Effector memory CD8-positive, alpha-beta T cell (primary cell): ENCODE results near the gene GLDC.
"Not testable (repeated sequence)": the region's sequence is repeated elsewhere in the genome, so short reads cannot be mapped to it uniquely, and the experiment has no call there.

ENCODE experiments used
- ATAC-seq: fragments of 150-1000 bp; cut with Tn5 transposase; replicated peaks from 2 replicates; pipeline ENCODE4 v1.10.0; 2021; ENCODE audit warnings: mild to moderate bottlenecking, moderate library complexity
- DNase-seq, 3 experiments: peaks; one replicate each; pipeline ENCODE4 v3.0.0; 2021
- H3K27ac Mint-ChIP-seq, 2 donors: one replicate each; pipeline ENCODE4 v1.8.0; 2022; ENCODE audit warnings: mild to moderate bottlenecking in 2 of 2, mixed read lengths in 2 of 2, moderate library complexity in 2 of 2
- H3K27me3 Mint-ChIP-seq, 2 donors: one replicate each; pipeline ENCODE4 v1.8.0; 2022; ENCODE audit warnings: mixed read lengths in 2 of 2
- H3K36me3 Mint-ChIP-seq: one replicate; pipeline ENCODE4 v1.8.0; 2022; ENCODE audit warnings: mild to moderate bottlenecking, moderate library complexity, mixed read lengths; ENCODE audit not compliant: insufficient read depth
- H3K4me1 Mint-ChIP-seq, 2 donors: one replicate each; pipeline ENCODE4 v1.8.0; 2022; ENCODE audit warnings: low read depth in 2 of 2, mixed read lengths in 2 of 2
- H3K4me3 Mint-ChIP-seq, 2 donors: one replicate each; pipeline ENCODE4 v1.8.0; 2022; ENCODE audit warnings: mild to moderate bottlenecking in 2 of 2, mixed read lengths in 2 of 2, moderate library complexity in 2 of 2
- H3K9me3 Mint-ChIP-seq, 2 donors: one replicate each; pipeline ENCODE4 v1.8.0; 2022; ENCODE audit warnings: mixed read lengths in 2 of 2
- total RNA-seq, 9 experiments: gene quantifications; one replicate each; lab custom pipeline; 2026; lab: John Stamatoyannopoulos, UW

Gene GLDC
- 0 to 5.5 (median 1.1) reads per million in 9 experiments for total RNA-seq

DNA sequence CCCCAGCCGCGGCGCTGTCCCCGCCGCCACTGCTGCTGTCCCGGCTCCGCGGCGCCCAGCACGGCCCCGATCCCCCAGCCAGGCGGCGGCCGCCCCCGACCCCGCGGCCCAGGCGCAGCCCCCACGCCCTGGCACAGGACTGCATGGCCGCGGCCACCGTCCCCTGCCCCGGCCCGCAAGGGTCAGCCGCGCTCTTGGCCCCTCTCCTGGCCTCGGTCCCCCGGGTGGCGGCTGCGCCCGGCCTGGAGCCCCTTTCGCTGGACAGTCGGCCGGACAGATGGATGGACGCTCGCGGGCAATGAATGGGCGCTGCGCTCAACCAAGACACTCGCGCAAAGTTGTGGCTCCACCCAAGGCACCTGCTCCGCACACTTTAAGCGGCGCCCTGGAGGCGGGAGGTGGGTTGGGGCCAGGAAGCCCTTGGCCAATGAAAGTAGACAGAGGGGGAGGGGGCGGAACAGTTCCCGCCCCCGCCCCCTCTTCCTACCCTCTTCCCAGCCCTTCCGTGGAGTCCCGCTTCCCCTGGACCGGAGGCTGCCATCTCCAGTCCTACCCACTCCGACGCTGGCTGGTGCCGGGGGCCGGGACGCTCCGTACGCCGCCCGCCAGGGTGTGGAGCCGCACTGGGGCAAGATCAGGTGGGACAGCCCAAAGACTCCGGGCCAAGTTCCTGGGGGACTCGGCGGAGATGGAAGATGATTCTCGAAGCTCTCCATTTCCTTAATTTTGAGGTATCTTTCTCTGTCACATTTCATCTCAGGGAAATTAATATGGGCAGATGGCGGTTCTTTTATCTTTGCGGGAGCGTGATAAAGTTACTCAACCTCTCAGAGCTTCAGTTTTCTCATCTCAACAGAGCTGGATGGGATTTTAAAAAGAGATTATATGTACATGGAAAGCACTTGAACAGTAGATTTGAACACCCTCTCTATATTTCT lies at the start of gene GLDC:
Gene GLDC, minus strand, starts transcription at position 375 of the 938 bp plus-strand sequence. Its CDS starts 230 bp downstream, at position 145.
- peaks cover 15 to 16% of the 10 kb centered on the region in 2 donors for H3K4me1 Mint-ChIP-seq
- DNase-seq: peak in 1 of 3 experiments; percentile 6
- peak within 1 kb of the TSS in 1 of 2 donors; percentile 51 for H3K27ac Mint-ChIP-seq
- peak; percentile 68 for ATAC-seq
- peaks cover 68 to 79% of the 10 kb centered on the region in 2 donors for H3K27me3 Mint-ChIP-seq
- peak within 1 kb of the TSS; percentile 77 to 81 for H3K4me3 Mint-ChIP-seq
- H3K9me3 Mint-ChIP-seq: no peaks in the 10 kb centered on the region
- peaks cover 6% of the 10 kb centered on the region for H3K36me3 Mint-ChIP-seq

DNA sequence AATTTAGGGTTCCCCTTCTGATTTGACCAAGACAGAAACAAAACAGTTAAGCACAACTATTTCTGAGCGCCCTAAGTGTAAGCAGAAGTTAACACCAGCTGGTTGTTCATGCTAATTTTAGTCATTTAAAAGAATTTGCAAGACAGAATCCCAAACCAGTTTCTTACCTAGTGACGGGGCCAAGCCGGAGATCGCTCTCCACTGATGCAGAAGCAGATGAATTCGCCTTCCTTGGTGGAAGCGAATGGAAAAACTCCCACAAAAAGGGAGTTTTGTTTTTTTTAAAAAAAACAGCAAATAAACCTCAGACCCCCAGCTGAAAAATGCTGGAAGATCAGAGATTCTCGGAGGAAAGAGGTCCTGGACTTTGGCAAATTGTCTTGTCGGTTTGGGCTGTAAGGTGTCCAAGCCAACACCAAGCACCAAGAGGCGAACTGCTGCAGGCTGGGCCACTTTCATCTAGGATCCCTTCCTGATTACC lies 47.4 kb upstream of the GLDC start:
- Mint-ChIP-seq H3K4me3 (no peak overlapping the region), H3K27ac (no peak overlapping the region), H3K27me3 (no peaks in the 10 kb centered on the region), H3K36me3 (no peaks in the 10 kb centered on the region), H3K4me1 (no peaks in the 10 kb centered on the region), H3K9me3 (no peaks in the 10 kb centered on the region)
- ATAC-seq (no peak), DNase-seq (no peak)

DNA sequence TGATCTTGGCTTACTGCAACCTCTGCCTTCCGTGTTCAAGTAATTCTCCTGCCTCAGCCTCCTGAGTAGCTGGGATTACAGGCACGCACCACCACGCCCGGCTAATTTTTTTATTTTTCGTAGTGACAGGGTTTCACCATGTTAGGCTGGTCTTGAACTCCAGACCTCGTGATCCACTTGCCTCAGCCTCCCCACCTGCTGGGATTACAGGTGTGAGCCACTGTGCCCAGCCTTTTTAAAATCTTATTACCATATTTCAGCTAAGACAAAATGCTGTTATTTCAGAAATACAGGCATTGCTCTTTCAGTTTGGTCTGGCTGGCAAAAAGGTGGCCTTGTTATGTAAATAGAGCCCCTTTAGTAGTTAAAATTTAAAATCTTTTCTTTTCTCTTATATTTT lies 46.9 kb upstream of the GLDC start:
- H3K4me1 Mint-ChIP-seq: no peaks in the 10 kb centered on the region
- DNase-seq: no peak
- no peaks in the 10 kb centered on the region for H3K9me3 Mint-ChIP-seq
- no peaks in the 10 kb centered on the region for H3K36me3 Mint-ChIP-seq
- no peak for ATAC-seq
- no peaks in the 10 kb centered on the region for H3K27me3 Mint-ChIP-seq
- no peak overlapping the region for H3K27ac Mint-ChIP-seq
- no peak overlapping the region for H3K4me3 Mint-ChIP-seq

DNA sequence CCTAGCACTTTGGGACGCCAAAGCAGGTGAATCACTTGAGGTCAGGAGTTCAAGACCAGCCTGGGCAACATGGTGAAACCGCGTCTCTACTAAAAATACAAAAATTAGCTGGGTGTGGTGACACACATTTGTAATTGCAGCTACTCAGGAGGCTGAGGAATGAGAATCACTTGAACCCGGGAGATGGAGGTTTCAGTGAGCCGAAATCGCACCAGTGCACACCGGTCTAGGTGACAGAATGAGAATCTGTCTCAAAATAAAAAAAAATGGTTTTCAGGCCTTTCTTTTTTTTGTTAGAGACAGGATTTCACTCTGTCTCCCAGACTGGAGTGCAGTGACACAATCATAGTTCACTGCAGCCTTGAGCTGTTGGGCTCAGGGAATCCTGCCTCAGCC lies 45.1 kb upstream of the GLDC start:
- H3K9me3 Mint-ChIP-seq, H3K36me3 Mint-ChIP-seq, H3K4me1 Mint-ChIP-seq, DNase-seq, ATAC-seq, H3K27ac Mint-ChIP-seq, H3K27me3 Mint-ChIP-seq, H3K4me3 Mint-ChIP-seq: not testable (repeated sequence)

DNA sequence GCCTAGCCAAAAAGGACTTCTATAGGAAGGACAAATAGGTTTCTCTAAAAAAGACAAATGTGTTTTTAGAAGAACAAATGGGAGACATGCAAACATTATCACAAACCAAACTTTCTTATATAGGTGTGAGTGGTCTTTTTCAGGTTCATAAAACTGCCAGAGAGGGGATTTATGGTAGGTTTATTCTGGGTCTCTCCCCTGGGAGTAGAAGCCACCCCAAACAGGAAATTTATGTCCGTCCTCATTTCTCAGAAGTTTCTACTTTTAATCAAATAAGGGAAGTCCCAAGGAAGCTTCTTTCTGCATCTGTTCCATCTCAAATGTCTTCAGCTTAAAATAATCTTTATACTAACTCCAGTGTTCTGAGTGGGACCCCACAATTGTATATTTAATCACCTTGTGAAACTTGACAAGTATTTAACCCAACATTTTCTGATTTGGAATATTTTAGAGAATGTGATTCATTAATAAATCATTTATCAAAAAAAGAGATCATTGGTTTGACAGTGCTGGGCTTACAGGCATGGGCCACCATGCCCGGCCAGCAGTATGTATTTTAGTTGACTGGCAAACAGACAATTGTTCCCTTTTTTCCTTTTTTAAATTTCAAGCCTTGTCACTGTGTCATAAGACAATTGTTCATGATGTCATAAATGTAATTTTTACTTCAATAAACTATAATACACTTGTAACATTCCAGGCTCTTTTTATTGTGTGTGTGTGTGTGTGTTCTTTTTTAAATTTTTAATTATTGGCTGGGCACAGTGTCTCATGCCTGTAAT lies 44.6 kb upstream of the GLDC start:
- no peak overlapping the region for H3K27ac Mint-ChIP-seq
- no peaks in the 10 kb centered on the region for H3K27me3 Mint-ChIP-seq
- no peak overlapping the region for H3K4me3 Mint-ChIP-seq
- no peak for ATAC-seq
- no peak for DNase-seq
- no peaks in the 10 kb centered on the region for H3K36me3 Mint-ChIP-seq
- H3K9me3 Mint-ChIP-seq: no peaks in the 10 kb centered on the region
- no peaks in the 10 kb centered on the region for H3K4me1 Mint-ChIP-seq

DNA sequence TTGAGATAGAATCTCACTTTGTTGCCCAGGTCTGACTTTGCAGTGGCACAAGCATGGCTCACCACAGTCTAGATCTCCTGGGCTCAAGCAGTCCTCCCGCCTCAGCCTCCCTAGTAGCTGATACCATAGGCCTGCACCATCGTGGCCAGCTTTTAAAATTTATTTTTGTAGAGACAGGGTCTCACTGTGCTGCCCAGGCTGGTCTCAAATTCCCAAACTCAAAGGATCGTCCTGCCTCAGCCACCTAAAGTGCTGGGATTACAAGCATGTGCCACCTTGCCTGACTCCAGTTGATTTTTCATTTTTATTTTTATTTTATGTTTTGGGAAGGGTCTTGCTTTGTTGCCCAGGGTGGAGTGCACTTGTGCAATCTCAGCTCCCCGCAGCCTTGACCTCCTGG lies 41.7 kb upstream of the GLDC start:
- Mint-ChIP-seq H3K9me3 (no peaks in the 10 kb centered on the region), H3K27me3 (no peaks in the 10 kb centered on the region), H3K27ac (no peak overlapping the region), H3K4me1 (peaks cover 5% of the 10 kb centered on the region in 2 donors), H3K36me3 (peaks cover 8% of the 10 kb centered on the region), H3K4me3 (no peak overlapping the region)
- ATAC-seq: no peak
- DNase-seq: no peak

DNA sequence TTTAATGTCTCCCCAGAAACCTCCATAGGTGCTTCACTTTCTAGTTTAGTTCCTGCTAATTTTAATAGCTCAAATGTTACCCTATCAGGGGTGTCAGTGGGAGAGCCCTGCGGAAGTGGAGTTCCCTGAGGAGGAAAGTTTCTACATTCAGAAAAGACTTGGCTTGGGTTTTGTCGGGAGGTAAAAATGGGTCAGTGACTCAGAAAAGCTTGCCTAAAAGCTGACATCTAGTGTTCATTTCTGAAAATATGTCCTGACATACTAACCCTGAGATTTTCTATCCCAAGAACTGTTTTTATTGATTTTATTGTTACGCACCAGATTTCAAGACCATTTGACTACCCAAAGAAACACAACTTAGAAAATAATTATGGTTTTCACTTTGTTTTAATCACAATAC lies 40.9 kb upstream of the GLDC start:
- no peak overlapping the region for H3K4me3 Mint-ChIP-seq
- DNase-seq (no peak), ATAC-seq (no peak)
- H3K9me3 Mint-ChIP-seq: no peaks in the 10 kb centered on the region
- H3K27ac Mint-ChIP-seq: no peak overlapping the region
- peaks cover 5 to 7% of the 10 kb centered on the region in 2 donors for H3K4me1 Mint-ChIP-seq
- H3K27me3 Mint-ChIP-seq: no peaks in the 10 kb centered on the region
- peaks cover 15% of the 10 kb centered on the region for H3K36me3 Mint-ChIP-seq

DNA sequence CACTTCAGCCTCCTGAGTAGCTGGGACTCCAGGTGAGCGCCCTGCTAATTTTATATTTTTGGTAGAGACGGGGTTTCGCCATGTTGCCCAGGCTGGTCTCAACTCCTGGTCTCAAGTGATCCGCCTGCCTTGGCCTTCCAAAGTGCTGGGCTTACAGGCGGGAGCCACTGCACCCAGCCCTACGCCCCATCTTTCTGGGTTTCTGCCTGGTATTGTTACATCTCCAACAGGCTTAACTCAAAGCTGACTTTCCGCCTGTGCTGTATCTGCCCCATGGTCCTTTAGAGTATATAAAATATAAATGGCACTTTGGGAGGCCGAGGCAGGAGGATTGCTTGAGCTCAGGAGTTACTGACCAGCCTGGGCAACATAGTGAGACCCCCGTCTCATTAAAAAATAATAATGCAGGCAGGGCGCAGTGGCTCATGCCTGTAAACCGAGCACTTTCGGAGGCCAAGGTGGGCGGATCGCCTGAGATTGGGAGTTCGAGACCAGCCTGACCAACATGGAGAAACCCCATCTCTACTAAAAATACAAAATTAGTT lies 36.5 kb upstream of the GLDC start:
- H3K9me3 Mint-ChIP-seq: no peaks in the 10 kb centered on the region
- peaks cover 9 to 17% of the 10 kb centered on the region in 2 donors for H3K4me1 Mint-ChIP-seq
- ATAC-seq (peak; percentile 6), DNase-seq (no peak)
- H3K27me3 Mint-ChIP-seq: no peaks in the 10 kb centered on the region
- H3K27ac Mint-ChIP-seq: peak overlapping the region; percentile 99 to 100
- peak overlapping the region; percentile 87 to 98 for H3K4me3 Mint-ChIP-seq
- peaks cover 26% of the 10 kb centered on the region for H3K36me3 Mint-ChIP-seq

DNA sequence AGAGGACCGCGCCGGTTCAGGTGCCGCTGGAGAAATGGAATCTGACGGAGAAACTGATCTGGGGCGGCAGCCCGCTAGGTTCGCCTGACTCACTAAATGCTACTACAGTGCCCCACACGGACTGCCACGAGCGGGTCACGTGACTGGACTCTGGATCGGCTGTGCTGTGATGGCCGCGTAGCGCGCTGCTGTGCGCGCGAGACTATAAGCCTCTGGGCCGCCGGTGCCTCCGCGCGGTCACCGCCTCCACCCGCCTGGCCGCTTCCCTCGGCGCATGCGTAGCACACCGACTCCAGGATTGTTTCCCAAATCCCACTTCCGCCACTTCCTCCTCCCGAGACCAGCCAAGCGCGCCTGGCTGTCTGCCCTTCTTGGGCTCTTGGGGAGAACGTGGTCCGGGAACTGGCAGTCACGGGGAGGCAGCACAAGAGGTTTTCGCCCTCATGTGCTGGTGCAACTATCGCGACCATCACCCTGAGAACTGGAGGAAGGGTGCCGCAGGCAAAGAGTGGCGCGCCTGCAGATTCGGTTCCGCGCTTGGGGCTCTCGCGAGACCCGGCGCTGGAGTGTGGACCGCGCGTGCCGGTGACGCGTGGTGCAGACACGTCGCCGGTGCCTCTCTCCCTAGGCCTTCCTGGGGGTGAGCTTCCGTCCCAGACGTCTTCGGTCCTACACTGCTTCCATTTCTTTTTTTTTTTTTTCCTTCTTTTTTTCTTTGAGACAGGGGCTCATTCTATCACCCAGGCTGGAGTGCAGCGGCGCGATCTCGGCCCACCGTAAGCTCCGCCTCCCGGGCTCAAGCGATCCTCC lies 35.8 kb upstream of the GLDC start:
- H3K9me3 Mint-ChIP-seq: no peaks in the 10 kb centered on the region
- H3K4me3 Mint-ChIP-seq: peak overlapping the region; percentile 87 to 98
- ATAC-seq (peak; percentile 85), DNase-seq (peak; percentile 77 to 81 (median 79))
- peaks cover 26% of the 10 kb centered on the region for H3K36me3 Mint-ChIP-seq
- peak overlapping the region; percentile 99 to 100 for H3K27ac Mint-ChIP-seq
- H3K4me1 Mint-ChIP-seq: peaks cover 9 to 17% of the 10 kb centered on the region in 2 donors
- H3K27me3 Mint-ChIP-seq: no peaks in the 10 kb centered on the region

DNA sequence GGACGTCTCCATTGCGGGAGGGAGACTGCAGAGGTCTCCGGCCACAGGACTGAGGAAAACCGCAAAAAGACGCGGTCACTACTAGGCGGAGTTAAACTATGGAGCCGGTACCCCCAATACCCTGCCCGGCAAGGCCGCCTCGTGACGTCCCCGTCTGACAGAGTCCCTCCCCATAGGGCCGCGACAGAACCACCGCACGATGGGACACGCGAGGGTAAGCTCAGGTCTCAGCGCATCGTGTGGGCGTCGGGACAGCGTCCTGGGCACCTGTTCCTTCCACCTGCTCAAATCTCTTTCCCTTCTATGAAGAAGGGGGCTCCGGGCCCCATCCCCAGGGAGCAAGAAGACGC lies 35.2 kb upstream of the GLDC start:
- DNase-seq: peak in 1 of 3 experiments; percentile 35
- no peaks in the 10 kb centered on the region for H3K9me3 Mint-ChIP-seq
- H3K27me3 Mint-ChIP-seq: no peaks in the 10 kb centered on the region
- peaks cover 9 to 17% of the 10 kb centered on the region in 2 donors for H3K4me1 Mint-ChIP-seq
- peak; percentile 39 for ATAC-seq
- peaks cover 26% of the 10 kb centered on the region for H3K36me3 Mint-ChIP-seq
- H3K27ac Mint-ChIP-seq: peak overlapping the region; percentile 99 to 100
- H3K4me3 Mint-ChIP-seq: peak overlapping the region; percentile 87 to 98

DNA sequence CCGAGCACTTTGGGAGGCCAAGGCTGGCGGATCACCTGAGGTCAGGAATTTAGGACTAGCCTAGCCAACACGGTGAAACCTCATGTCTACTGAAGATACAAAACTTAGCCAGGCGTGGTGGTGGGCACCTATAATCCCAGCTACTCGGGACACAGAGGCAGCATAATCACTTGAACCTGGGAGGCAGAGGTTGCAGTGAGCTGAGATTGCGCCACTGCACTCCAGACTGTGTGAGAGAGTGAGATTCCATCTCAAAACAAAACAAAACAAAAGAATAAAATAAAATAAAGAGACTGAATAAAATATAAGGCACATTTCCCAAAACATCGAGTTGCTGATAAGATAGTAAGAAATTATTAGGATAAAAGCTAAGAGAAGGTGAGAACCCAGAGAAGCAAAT lies 32.3 kb upstream of the GLDC start:
- Mint-ChIP-seq H3K4me1 (peaks cover 5 to 14% of the 10 kb centered on the region in 2 donors), H3K9me3 (no peaks in the 10 kb centered on the region), H3K27me3 (no peaks in the 10 kb centered on the region), H3K27ac (no peak overlapping the region), H3K4me3 (no peak overlapping the region), H3K36me3 (peaks cover 20% of the 10 kb centered on the region)
- DNase-seq (no peak), ATAC-seq (no peak)

DNA sequence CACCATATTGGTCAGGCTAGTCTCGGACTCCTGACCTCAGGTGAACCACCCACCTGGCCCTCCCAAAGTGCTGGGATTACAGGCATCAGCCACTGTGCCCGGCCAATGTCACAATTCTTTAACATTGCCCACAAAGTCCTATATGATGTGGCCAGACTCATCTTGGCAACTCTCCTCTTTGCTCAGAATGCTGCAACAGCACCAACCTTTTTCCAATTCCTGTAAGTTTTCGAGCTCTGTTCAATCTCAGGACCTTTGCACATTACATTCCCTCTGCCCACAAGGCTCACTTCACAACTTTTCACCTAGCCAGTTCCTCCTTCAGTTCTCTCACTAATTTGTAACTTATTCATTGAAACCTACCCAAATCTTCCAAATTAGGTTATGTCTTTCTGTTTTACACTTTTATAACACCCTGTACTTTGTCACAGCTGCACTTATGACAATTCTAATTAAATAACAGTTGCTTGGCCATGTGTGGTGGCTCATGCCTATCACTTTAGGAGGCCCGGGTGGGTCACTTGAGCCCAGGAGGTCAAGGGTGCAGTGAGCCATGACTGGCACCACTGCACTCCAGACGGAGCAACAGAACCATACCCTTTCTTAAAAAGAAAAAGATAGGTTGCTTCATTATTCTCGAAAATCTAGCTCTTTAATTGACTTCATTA lies 30.9 kb upstream of the GLDC start:
- Mint-ChIP-seq H3K4me1 (peaks cover 5 to 11% of the 10 kb centered on the region in 2 donors), H3K36me3 (peaks cover 10% of the 10 kb centered on the region), H3K27me3 (no peaks in the 10 kb centered on the region), H3K4me3 (no peak overlapping the region), H3K9me3 (no peaks in the 10 kb centered on the region), H3K27ac (no peak overlapping the region)
- DNase-seq (no peak), ATAC-seq (no peak)
